NCI-H2196 treated with DMSO at 0.1 percent for 48 hours (cell line): ENCODE results near the gene SUGP1.

Experiments
- DNase-seq: peaks from one replicate; lab custom pipeline; 2025; ENCODE audit not compliant: unreplicated experiment; lab: John Stamatoyannopoulos, UW

Gene SUGP1

GRCh38 chr19:19342086-19343015 lies 22.0 kb upstream of the SUGP1 start:
- DNase-seq: peak; percentile 76

DNA sequence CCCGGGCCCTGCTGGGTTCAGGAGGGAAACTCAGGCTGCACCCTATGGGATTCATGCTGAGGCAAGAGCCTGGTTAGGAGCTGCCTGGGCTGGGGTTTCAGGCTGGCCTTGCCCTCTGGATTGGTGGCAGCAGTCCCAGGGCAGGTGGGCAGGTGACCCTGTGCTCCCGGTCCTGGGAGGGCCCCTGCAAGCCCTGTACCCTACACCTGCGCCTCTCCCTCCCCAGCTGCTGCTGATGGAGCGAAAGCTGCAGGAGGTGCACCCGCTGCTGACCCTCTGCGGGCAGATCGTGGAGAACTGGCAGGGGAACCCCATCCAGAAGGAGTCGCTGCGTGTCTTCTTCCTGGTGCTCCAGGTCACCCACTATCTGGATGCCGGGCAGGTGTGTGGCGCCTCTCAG lies 20.7 kb upstream of the SUGP1 start:
- no peak for DNase-seq

GRCh38 chr19:19338082-19338481 lies 17.8 kb upstream of the SUGP1 start:
- no peak for DNase-seq

GRCh38 chr19:19337120-19337519 lies 16.8 kb upstream of the SUGP1 start:
- DNase-seq: no peak

DNA sequence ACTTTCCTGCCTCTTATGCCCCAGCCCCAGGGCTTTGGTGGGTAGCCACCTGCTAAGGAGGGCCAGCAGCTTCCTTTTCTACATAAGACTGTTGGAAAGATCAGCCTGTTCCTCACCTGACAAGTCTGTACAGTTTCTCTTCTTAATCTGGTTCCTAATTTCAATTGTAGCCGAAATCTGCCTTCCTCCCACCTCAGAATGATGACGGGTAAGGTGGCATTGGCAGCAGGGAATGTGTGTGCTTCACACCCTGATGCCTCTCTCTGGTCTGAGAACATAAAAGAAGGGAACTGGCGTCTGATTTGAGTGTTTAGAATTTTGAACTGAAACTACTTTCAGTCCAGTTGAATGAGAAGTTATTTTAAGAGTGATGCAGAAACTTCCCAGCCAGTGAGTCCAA lies 16.3 kb upstream of the SUGP1 start:
- DNase-seq: no peak

DNA sequence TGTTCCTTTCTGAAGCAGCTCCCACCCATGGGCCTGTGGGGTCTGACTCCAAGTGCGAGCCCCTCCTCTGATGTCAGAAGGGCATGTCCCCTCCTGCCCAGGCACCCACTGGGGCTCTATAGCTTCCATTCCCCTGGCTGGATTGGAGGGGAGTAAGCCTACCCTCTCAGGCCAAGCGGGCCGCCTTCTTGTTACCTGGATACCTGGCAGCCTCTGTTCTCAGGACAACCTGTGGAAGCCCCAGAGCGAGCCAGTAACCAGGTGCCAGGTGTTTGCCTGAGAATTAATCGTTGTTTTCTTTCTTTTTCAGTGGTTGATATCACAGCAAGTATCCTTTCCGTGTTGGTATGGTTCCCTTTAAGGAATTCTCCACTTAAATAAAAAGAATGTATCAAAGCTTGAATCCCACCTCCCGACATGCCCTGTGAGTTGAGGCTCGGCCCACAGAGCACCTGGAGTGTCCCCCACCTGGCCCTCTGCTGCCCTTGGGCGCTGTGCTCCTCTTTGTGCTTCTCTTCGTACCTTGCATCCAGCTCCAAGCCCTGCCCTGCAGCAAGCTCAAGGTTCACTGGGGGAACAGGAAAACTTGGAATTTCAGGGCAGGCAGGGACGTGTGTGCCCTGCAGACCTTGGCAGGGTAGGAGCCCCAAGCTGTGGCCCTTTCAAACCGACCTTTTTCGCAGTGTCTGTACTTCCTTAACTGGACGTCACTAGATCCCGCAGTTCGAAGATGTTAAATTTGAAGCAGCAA lies 15.3 kb upstream of the SUGP1 start:
- no peak for DNase-seq

DNA sequence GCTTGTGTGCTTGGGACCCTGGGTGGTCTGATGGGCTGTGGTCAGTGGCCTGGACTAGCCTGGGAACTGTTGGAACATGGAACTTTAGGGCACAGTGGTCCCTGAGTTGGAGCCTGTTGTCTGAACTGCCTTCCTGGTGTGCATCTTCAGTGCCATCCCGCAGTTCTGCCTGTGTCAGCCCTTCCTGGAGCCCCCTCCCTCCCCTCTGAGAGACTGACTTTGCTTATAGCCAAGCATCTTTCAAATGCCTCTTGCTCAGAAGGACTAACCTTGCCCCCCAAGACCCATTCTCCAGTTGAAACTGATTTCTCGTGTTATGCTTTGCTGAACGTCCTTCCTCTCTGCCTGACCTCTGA lies 14.7 kb upstream of the SUGP1 start:
- DNase-seq: no peak

DNA sequence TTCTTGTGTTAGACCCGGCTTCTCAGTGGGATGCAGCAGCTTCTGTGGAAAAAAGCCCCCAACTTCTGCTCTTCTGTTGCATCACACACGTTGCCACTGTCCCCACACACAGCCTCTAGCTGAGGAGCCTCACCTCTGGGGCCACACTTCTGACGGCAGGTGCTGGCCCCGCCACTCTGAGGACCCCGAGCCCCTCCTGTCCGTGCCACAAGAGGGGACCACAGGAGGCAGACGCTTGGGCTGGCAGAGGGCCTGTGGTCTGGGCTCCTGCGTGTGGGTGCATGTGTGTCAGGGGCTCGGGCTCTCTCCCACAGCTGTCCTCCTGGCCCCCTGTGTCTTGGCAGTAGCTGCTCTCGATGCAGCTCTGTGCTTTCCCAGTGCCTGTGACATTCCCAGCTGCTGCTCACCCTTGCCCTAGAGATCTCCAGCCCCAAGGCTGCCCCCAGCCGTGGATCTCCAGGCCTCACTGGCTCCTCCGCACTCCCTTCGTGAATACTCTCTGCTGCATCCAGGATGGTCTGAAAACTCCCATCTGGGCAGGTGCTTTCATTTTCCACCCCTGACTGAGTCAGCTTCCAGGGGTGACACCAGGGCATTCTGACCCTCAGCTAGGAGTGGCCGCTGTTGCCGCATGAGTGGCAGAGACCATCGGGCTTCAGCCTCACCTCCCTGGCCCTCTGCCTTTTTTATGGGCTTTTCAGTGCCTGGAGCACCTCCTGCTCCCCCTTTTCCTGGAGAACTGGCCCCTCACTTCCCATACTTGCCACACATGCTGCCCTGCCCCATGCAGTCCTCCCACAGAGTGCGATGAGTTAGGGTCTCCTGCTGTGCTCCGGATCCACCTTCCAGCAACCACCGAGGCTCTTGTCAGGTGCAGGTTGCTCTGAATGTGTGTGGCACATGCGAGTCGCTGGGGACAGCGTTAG lies 14.0 kb upstream of the SUGP1 start:
- no peak for DNase-seq

- DNase-seq: no peak
Observed at GRCh38 chr19:19329126-19329525, 8.8 kb upstream of the SUGP1 start.

- no peak for DNase-seq
Observed at GRCh38 chr19:19327672-19328071, 7.4 kb upstream of the SUGP1 start.

DNA sequence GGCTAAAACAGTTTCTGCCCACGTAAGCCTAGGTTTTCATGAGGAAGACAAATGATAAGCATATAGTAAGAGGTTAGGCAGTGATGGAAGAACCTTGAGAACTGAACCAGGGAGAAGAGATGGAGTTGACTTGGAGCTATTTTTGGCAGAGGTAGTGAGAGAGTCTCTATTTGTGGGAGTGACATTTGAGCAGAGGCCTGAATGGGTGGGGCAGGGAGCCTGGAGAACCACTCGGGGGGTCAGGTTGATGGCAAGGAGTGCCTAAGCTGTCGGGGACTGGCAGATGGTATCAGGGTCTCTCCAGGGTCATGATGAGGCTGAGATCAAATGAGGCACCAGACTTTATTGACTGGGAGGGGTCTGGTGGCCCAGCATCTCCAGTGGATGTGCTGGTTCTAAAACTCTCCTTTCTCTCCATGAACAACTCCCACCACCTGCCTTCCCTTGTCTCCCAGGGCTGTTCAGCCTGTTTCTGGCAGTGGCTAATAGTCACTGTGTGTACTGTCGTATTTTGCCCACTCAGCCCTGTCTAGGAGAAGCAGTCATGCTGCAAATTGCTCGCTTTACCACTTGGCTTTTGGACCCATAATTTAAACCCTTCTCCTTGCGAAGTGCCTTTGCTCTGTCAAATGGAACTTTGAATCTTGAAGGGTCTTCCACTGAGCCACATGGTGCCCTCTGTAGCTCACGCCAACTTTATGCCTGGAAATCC lies 3.9 kb upstream of the SUGP1 start:
- DNase-seq: no peak

GRCh38 chr19:19321141-19321577 lies 850 bp upstream of the SUGP1 start:
- DNase-seq: no peak

DNA sequence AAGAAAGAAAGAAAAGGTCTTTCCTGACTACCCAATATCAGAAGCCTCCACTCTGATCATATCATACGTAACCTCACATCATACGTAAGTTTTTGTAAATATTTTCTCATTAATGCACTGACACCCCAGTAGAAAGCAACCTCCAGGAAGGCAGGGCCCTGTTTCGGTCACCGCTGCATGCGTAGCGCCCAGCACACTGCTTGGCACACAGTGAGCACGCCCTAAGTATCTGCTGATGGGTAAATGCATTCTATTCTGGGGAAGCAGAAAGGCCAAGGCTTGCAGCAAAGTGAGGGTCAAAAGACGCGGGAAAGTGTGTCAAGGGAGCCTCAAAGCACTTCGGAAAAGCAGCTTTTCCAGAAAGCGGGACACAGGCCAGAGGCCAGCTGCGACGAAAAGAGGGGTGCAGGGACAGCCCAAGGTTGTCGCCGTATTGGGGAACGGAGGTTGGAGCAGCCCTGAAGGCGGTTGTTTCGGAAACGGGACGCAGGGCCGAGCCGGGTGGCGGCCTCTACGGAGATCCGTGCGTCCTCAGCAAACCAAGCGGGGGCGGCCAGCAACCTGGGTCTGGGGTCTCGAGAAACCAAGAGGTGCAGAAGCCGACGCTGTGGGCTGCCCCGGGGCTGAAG lies 463 bp downstream of the SUGP1 start:
- no peak for DNase-seq

- no peak for DNase-seq
Observed at GRCh38 chr19:19316082-19316481, 4.2 kb downstream of the SUGP1 start.

DNA sequence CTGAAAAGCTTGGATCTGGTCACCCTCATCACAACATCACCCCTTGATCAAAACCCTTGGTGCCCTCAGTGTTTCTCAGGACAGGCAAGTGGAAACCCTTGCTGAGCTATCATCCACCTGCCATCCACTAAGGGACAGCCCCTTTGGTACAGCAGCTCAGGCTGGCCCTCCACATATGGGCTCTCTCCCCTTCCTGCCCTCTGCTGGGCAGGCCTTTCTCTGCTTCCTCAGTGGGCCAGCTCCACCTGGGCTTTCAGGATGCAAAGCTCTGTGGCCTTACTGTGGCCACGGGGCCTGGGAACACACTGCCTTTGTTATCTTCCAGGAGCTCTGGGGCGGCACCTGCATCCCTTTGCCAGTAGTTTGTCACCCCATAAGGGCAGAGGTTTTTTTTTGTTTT lies 4.9 kb downstream of the SUGP1 start:
- DNase-seq: no peak

DNA sequence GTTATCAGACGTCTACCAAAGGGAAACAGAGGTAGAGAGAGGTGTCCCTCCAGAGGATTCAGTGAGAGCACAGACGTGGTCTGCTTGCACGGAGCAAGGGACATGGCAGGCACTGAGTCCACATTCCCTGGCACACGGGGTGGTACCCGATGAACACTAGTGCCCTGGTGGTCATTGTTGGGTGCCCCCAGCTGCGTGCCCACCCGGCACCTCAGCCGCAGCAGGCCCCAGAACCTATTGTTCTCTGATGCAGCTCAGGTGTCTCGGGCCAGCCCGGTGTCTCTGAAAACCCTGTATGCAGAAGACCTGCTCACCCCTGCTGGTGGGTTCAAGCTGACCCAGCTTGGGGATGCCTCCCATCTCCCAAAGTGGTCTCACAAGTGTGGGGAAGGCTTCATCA lies 11.9 kb downstream of the SUGP1 start:
- no peak for DNase-seq

DNA sequence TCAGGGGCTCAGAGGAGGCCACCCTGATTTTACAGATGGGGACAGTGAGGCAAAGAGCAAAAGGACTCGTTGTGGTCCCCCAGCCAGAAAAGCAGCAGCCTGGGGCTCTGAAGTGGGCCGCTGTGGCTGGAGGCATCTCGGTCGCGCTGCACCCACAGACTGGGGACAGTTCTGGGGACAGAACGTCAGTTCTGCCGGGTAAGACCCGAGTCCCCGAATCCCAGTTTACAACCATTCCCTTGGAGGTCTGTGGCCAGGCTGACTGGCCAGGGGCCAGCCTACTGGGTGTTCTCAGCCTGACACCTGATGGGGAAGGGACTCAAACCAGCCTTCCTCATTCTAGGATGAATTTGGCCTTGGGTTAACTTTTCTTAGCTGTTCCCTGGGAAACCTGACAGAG lies 14.1 kb downstream of the SUGP1 start:
- DNase-seq: no peak

GRCh38 chr19:19305696-19306095 lies 14.6 kb downstream of the SUGP1 start:
- DNase-seq: no peak

DNA sequence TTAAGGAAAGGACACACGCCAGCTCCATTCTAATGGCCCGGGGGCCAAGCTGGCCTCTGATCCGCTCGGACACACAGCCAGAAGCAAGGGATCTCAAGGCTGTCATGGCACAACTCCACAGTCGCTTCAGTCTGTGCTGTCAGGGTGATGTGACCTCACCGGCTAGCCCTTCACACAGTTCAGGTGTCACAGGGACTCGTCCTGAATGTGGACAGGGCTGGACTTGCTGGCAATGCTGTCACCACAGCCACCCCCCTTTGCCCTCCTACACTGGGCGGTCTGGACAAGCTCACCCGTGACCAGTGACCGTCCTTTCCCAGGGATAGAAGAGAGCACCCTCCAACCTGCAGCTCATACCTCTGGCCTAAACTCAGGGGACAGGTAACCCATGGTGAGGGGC lies 15.2 kb downstream of the SUGP1 start:
- no peak for DNase-seq
